NCI-H345 (cell line): ENCODE results near the gene DOCK2.

Source experiments
- DNase-seq: peaks from one replicate; lab custom pipeline; 2025; lab: John Stamatoyannopoulos, UW

Gene DOCK2

GRCh38 chr5:170131235-170131634 lies 494.2 kb downstream of the DOCK2 start:
- no peak for DNase-seq

DNA sequence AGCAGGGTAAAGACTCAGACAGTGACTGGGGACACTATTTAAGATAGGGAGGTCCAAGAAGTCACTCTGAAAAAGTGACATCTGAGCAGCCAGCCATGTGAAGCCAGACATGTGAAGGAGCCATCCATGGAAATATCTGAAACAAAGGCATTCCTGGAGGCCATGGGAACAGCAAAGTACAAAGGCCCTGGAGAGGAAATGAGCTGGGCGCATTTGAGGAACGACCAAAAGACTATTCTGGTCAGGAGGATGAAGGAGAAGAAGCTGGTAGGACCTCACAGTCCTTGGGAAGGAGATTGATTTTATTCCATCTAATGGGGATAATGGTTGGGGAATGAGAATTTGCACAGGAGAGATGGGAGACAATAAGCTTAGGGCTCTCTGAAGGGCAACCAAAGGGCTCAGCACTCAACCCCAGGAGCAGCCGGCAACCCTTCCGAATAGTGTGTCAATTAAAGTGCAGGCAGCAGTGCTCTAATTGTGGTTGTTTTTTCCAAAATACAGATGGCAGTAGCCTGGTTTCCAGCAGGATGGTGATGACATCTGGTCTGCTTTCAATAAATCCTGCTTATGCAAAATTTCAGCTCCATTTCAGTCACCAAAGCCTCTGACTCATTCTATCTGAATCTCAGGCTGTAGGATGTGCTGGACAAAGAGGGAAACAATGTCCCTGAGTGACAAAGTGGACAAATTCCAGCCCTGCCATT lies 495.3 kb downstream of the DOCK2 start:
- DNase-seq: no peak
